K562 (cell line): Measurements from ENCODE around the gene PLPP6. TPM values are rescaled to one million over a fixed set of nuclear protein-coding genes. Genes with fewer than 3 reads are reported as not detected.

Source experiments
- CTBP1 ChIP-seq: fragments of 450-650 bp; IDR thresholded peaks from 2 replicates; pipeline ENCODE4 v1.6.1; 2016; ENCODE audit warnings: borderline replicate concordance
- ETV5 ChIP-seq: sonication (generic); formaldehyde crosslinking; IDR thresholded peaks from 2 replicates; pipeline ENCODE4 v1.4.0; 2020; ENCODE audit warnings: low read depth, mild to moderate bottlenecking, missing genetic modification reagents
- GABPA ChIP-seq: fragments of 200-800 bp; sonication (Bioruptor generic); conservative IDR thresholded peaks from 2 replicates; pipeline ENCODE4 v1.6.1; 2016; ENCODE audit warnings: low read depth, missing genetic modification characterization, missing compliant biosample characterization
- GATAD2B ChIP-seq: fragments of 450-650 bp; IDR thresholded peaks from 2 replicates; pipeline ENCODE4 v1.6.1; 2017; ENCODE audit warnings: mild to moderate bottlenecking, borderline replicate concordance
- HMGN3 ChIP-seq: IDR thresholded peaks from 2 replicates; pipeline ENCODE4 v1.6.1; 2011; ENCODE audit warnings: borderline replicate concordance, low read depth, mild to moderate bottlenecking, mixed read lengths, low read length; ENCODE audit not compliant: insufficient read length; ENCODE audit errors: extremely low read depth
- KLF10 ChIP-seq: fragments of 250-450 bp; sonication (Bioruptor Pico); IDR thresholded peaks from 2 replicates; pipeline ENCODE4 v1.6.1; 2021; ENCODE audit warnings: matching md5 sums
- NR2F6 ChIP-seq: fragments of 450-650 bp; formaldehyde crosslinking; IDR thresholded peaks from 2 replicates; pipeline ENCODE4 v1.4.0; 2020; ENCODE audit warnings: mild to moderate bottlenecking
- NR4A1 ChIP-seq, 2 experiments: fragments of 250-450 bp in 1 of 2; fragments of 450-650 bp in 1 of 2; sonication (Bioruptor Pico) in 1 of 2; IDR thresholded peaks; 2 replicates each; pipeline versions ENCODE4 v1.4.0 to v1.6.1; 2016 to 2020; ENCODE audit warnings: mild to moderate bottlenecking in 2 of 2, missing compliant biosample characterization in 1 of 2, missing genetic modification characterization in 1 of 2, moderate library complexity in 1 of 2
- OTX1 ChIP-seq: fragments of 450-650 bp; formaldehyde crosslinking; IDR thresholded peaks from 2 replicates; pipeline ENCODE4 v1.4.0; 2022; ENCODE audit warnings: mild to moderate bottlenecking
- PTRF ChIP-seq: fragments of 450-650 bp; IDR thresholded peaks from 2 replicates; pipeline ENCODE4 v1.6.1; 2016; ENCODE audit warnings: mild to moderate bottlenecking, missing genetic modification characterization, missing compliant biosample characterization
- SMARCA4 ChIP-seq: fragments of 450-650 bp; IDR thresholded peaks from 2 replicates; pipeline ENCODE4 v1.6.1; 2016
- SMARCC2 ChIP-seq: fragments of 450-650 bp; IDR thresholded peaks from 2 replicates; pipeline ENCODE4 v1.6.1; 2017; ENCODE audit warnings: antibody characterized with exemption, moderate library complexity, mild to moderate bottlenecking, low read depth
- SNRNP70 ChIP-seq: fragments of 200-400 bp; formaldehyde crosslinking; optimal IDR thresholded peaks from 2 replicates; pipeline ENCODE3; 2017; ENCODE audit warnings: low read depth, low read length
- TAL1 ChIP-seq: fragments of 450-650 bp; IDR thresholded peaks from 2 replicates; pipeline ENCODE4 v1.6.1; 2016; ENCODE audit warnings: mild to moderate bottlenecking
- ZC3H8 ChIP-seq: fragments of 450-650 bp; IDR thresholded peaks from 2 replicates; pipeline ENCODE4 v1.6.1; 2017
- ZEB2 ChIP-seq: fragments of 450-650 bp; IDR thresholded peaks from 2 replicates; pipeline ENCODE4 v1.6.1; 2016
- ZNF717 ChIP-seq: fragments of 250-450 bp; sonication (Bioruptor Pico); IDR thresholded peaks from 2 replicates; pipeline ENCODE4 v1.5.0; 2021
- polyA plus RNA-seq, 8 experiments: library from polyadenylated mRNA; depleted of rRNA in 4 of 8; stranded (reverse) in 5 of 8; unstranded in 3 of 8; fragments of >200 nt; fragmentation: Nextera tagmentation in 2 of 8; fragmentation: Illumina TruSeq in 1 of 8; extraction: Ambion mirVana in 2 of 8; extraction: Trizol in 1 of 8; gene quantifications; 2 replicates each; pipeline versions ENCODE4 v1.2.1 to v1.2.3, GENCODE V29; 2011 to 2014; ENCODE audit warnings: inconsistent platforms in 1 of 8, missing spikeins in 1 of 8
- total RNA-seq, 7 experiments: library from RNA; depleted of rRNA in 6 of 7; stranded (reverse); fragments of >200 nt in 6 of 7; fragmentation: Illumina TruSeq in 2 of 7; extraction: Trizol in 2 of 7; gene quantifications; 2 replicates each; pipeline versions ENCODE4 v1.2.1 to v1.2.3, GENCODE V29; 2011 to 2021; ENCODE audit warnings: low replicate concordance in 1 of 7
- TF ChIP-seq, protein P1 (sequence below), 3 experiments: IDR thresholded peaks in 2 of 3; conservative IDR thresholded peaks in 1 of 3; 2 replicates each; pipeline ENCODE4 v1.5.1; 2011 to 2012; ENCODE audit warnings: low read length in 3 of 3, mild to moderate bottlenecking in 3 of 3, control low read depth in 2 of 3, improper control_type of control experiment in 1 of 3, inconsistent platforms in 1 of 3, low read depth in 1 of 3, mixed read lengths in 1 of 3, moderate library complexity in 1 of 3; ENCODE audit not compliant: insufficient read depth in 2 of 3
- TF ChIP-seq, protein P2 (sequence below): fragments of 200-400 bp; formaldehyde crosslinking; IDR thresholded peaks from 2 replicates; pipeline ENCODE4 v1.6.1; 2017; ENCODE audit warnings: mild to moderate bottlenecking, low read depth, low read length, moderate library complexity
- TF ChIP-seq, protein P3 (sequence below): fragments of 250-450 bp; sonication (Bioruptor Pico); IDR thresholded peaks from 2 replicates; pipeline ENCODE4 v1.8.0; 2022; ENCODE audit warnings: moderate library complexity, mild to moderate bottlenecking, inconsistent platforms
- TF ChIP-seq, protein P4 (sequence below), 2 experiments: fragments of 450-650 bp in 1 of 2; sonication (generic) in 1 of 2; formaldehyde crosslinking in 1 of 2; IDR thresholded peaks in 1 of 2; conservative IDR thresholded peaks in 1 of 2; 2 replicates each; pipeline versions ENCODE4 v1.6.1 to v1.8.1; 2016 to 2023; ENCODE audit warnings: mild to moderate bottlenecking in 2 of 2, moderate library complexity in 2 of 2, inconsistent platforms in 1 of 2, missing genetic modification reagents in 1 of 2
- TF ChIP-seq, protein P5 (sequence below): sonication (generic); formaldehyde crosslinking; IDR thresholded peaks from 2 replicates; pipeline ENCODE4 v1.8.0; 2023; ENCODE audit warnings: mild to moderate bottlenecking, missing genetic modification reagents

PLPP6 gene
- total and polyA plus RNA-seq, 9 of the 15 experiments (the other 6 are each of a cell fraction or from before 2014, with no cell fraction given) = 1.9 to 8.9 (median 5.6) TPM

DNA sequence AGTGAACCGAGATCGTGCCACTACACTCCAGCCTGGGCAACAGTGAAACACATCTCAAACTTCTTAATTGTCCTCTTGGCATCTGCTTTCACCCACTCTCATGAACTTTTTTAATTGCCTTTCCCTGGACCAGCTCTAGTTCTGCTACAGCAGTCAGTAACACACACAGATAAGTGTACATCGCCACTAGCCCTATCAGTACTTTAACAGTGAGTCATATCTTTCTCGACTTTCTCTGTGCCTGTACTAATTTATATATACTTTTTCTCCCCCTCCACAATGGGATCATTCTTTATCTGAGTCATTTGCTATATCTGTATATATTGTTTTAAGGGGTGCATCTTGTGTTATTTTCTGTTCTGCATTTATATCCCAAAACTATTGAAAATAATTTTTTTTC, 24.0 kb downstream of the PLPP6 start (continued):
- TF ChIP-seq, protein P1, sequence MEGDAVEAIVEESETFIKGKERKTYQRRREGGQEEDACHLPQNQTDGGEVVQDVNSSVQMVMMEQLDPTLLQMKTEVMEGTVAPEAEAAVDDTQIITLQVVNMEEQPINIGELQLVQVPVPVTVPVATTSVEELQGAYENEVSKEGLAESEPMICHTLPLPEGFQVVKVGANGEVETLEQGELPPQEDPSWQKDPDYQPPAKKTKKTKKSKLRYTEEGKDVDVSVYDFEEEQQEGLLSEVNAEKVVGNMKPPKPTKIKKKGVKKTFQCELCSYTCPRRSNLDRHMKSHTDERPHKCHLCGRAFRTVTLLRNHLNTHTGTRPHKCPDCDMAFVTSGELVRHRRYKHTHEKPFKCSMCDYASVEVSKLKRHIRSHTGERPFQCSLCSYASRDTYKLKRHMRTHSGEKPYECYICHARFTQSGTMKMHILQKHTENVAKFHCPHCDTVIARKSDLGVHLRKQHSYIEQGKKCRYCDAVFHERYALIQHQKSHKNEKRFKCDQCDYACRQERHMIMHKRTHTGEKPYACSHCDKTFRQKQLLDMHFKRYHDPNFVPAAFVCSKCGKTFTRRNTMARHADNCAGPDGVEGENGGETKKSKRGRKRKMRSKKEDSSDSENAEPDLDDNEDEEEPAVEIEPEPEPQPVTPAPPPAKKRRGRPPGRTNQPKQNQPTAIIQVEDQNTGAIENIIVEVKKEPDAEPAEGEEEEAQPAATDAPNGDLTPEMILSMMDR (IDR thresholded peaks at IDR 0.05 in 2 of 3, conservative IDR thresholded peaks at IDR 0.05 in 1 of 3; ENCODE audit: insufficient read depth in 2 of 3, low read depth in 1 of 3, low read length in 3 of 3) = no peak
- TF ChIP-seq OTX1 (CRISPR knock-in tag) (no peak), ZNF717 (CRISPR knock-in tag) (no peak), KLF10 (CRISPR knock-in tag) (no peak), ZC3H8 (no peak), PTRF (tag) (no peak), ZEB2 (no peak), TAL1 (no peak), SNRNP70 (no peak), SMARCA4 (peak; percentile 77), GATAD2B (0 out of 2 replicates have a peak, but pooled peaks have one; percentile 18), ETV5 (no peak), NR4A1 (CRISPR knock-in tag; IDR thresholded peaks at IDR 0.05) (no peak), NR4A1 (tag; IDR thresholded peaks at IDR 0.05) (no peak), GABPA (tag) (no peak), SMARCC2 (0 out of 2 replicates have a peak, but pooled peaks have one; percentile 28), CTBP1 (no peak), NR2F6 (CRISPR knock-in tag) (no peak), HMGN3 (no peak)
- TF ChIP-seq, protein P2, sequence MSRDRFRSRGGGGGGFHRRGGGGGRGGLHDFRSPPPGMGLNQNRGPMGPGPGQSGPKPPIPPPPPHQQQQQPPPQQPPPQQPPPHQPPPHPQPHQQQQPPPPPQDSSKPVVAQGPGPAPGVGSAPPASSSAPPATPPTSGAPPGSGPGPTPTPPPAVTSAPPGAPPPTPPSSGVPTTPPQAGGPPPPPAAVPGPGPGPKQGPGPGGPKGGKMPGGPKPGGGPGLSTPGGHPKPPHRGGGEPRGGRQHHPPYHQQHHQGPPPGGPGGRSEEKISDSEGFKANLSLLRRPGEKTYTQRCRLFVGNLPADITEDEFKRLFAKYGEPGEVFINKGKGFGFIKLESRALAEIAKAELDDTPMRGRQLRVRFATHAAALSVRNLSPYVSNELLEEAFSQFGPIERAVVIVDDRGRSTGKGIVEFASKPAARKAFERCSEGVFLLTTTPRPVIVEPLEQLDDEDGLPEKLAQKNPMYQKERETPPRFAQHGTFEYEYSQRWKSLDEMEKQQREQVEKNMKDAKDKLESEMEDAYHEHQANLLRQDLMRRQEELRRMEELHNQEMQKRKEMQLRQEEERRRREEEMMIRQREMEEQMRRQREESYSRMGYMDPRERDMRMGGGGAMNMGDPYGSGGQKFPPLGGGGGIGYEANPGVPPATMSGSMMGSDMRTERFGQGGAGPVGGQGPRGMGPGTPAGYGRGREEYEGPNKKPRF = no peak
- TF ChIP-seq, protein P3, sequence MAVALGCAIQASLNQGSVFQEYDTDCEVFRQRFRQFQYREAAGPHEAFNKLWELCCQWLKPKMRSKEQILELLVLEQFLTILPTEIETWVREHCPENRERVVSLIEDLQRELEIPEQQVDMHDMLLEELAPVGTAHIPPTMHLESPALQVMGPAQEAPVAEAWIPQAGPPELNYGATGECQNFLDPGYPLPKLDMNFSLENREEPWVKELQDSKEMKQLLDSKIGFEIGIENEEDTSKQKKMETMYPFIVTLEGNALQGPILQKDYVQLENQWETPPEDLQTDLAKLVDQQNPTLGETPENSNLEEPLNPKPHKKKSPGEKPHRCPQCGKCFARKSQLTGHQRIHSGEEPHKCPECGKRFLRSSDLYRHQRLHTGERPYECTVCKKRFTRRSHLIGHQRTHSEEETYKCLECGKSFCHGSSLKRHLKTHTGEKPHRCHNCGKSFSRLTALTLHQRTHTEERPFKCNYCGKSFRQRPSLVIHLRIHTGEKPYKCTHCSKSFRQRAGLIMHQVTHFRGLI (CRISPR knock-in tag) = no peak
- TF ChIP-seq, protein P4, sequence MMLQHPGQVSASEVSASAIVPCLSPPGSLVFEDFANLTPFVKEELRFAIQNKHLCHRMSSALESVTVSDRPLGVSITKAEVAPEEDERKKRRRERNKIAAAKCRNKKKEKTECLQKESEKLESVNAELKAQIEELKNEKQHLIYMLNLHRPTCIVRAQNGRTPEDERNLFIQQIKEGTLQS (IDR thresholded peaks at IDR 0.05) = peak; percentile 64
- TF ChIP-seq, protein P4 (CRISPR knock-in tag; conservative IDR thresholded peaks at IDR 0.05) = no peak
- TF ChIP-seq, protein P5, sequence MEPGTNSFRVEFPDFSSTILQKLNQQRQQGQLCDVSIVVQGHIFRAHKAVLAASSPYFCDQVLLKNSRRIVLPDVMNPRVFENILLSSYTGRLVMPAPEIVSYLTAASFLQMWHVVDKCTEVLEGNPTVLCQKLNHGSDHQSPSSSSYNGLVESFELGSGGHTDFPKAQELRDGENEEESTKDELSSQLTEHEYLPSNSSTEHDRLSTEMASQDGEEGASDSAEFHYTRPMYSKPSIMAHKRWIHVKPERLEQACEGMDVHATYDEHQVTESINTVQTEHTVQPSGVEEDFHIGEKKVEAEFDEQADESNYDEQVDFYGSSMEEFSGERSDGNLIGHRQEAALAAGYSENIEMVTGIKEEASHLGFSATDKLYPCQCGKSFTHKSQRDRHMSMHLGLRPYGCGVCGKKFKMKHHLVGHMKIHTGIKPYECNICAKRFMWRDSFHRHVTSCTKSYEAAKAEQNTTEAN (CRISPR knock-in tag) = no peak
